ENCODE data around the gene DOK1.

DOK1 gene

GRCh38 chr2:74528600-74529356 lies 25.7 kb upstream of the DOK1 start:
- Histone ChIP-seq H3K27me3 (ENCODE audit: control insufficient read depth, insufficient read depth, low read length) (no peaks in the 10 kb centered on the region), H3K4me3 (ENCODE audit: low read length) (peak overlapping the region; percentile 98), H3K36me3 (ENCODE audit: control insufficient read depth, low read depth, low read length) (peaks cover 25% of the 10 kb centered on the region), H3K27ac (ENCODE audit: low read length) (peak overlapping the region; percentile 88), H3K9me3 (ENCODE audit: control insufficient read depth, low read depth, low read length) (no peaks in the 10 kb centered on the region), H3K4me1 (ENCODE audit: control insufficient read depth, low read depth, low read length) (no peaks in the 10 kb centered on the region), H3K9ac (ENCODE audit: low read length) (peak overlapping the region; percentile 94)

DNA sequence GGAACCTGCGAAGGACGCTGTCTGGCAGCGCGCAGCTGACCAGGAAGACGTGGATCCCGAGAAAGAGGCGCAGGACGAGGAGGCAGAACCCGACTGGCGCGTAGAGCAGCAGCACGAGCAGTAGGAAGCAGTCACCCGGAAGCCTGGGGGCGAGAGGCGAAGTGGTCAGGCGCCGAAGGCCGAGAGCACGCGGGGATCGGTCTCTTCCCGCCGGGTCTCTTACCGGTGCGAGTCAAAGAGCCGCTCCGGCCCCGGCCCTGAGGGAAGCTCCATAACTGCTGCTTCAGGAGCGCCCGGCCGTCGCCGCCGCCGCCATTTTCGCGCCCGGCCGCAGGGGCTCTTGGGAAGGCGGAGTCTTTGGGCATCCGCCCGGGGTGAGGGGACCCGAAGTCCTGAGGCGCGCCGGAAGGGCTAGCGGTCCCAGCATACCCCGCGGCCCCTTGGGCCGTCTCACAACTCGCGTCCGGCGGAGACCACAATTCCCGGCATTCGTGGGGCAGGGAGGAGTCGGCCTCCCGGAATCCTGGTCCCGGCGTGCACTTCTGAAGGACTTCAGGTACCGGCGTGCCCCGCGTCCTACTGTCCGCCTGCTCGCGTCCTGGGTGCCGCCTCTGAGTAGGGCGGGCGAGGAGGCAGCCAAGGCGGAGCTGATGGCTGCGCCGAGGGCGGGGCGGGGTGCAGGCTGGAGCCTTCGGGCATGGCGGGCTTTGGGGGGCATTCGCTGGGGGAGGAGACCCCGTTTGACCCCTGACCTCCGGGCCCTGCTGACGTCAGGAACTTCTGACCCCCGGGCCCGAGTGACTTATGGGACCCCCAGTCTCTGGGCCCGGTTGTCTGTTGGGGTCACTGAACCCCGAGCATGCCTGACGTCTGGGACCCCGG lies 24.9 kb upstream of the DOK1 start, which contains the start of the genes AUP1 and HTRA2:
Gene AUP1, minus strand, starts transcription at position 350 of the 882 bp plus-strand sequence. Its CDS starts 77 bp downstream, at position 273.
Gene HTRA2, plus strand, starts transcription at position 577 of the 882 bp plus-strand sequence. Its CDS starts 74 bp downstream, at position 651.
- Histone ChIP-seq H3K9me3 (ENCODE audit: control insufficient read depth, low read depth, low read length) (no peaks in the 10 kb centered on the region), H3K4me3 (ENCODE audit: low read length) (peak within 1 kb of the TSS; percentile 98), H3K36me3 (ENCODE audit: control insufficient read depth, low read depth, low read length) (peaks cover 33% of the 10 kb centered on the region), H3K4me1 (ENCODE audit: control insufficient read depth, low read depth, low read length) (no peaks in the 10 kb centered on the region), H3K9ac (ENCODE audit: low read length) (peak within 1 kb of the TSS; percentile 94), H3K27ac (ENCODE audit: low read length) (peak within 1 kb of the TSS; percentile 88), H3K27me3 (ENCODE audit: control insufficient read depth, insufficient read depth, low read length) (no peaks in the 10 kb centered on the region)

DNA sequence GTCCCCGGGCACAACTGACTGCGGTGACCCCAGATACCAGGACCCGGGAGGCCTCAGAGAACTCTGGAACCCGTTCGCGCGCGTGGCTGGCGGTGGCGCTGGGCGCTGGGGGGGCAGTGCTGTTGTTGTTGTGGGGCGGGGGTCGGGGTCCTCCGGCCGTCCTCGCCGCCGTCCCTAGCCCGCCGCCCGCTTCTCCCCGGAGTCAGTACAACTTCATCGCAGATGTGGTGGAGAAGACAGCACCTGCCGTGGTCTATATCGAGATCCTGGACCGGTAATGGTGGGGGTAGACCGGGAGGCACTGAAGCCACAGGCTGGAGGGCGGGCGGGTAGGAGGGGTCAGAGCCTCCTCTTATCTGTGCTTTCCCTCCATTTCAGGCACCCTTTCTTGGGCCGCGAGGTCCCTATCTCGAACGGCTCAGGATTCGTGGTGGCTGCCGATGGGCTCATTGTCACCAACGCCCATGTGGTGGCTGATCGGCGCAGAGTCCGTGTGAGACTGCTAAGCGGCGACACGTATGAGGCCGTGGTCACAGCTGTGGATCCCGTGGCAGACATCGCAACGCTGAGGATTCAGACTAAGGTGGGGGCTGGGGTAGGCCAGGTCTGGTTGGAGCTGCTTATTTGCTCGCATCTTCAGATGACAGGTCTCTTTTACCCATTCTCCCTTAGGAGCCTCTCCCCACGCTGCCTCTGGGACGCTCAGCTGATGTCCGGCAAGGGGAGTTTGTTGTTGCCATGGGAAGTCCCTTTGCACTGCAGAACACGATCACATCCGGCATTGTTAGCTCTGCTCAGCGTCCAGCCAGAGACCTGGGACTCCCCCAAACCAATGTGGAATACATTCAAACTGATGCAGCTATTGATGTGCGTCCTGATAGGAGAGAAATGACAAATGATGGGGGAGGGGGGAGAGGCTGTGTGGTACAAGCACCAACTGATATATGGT lies 24.0 kb upstream of the DOK1 start:
- Histone ChIP-seq H3K4me1 (ENCODE audit: control insufficient read depth, low read depth, low read length) (no peaks in the 10 kb centered on the region), H3K36me3 (ENCODE audit: control insufficient read depth, low read depth, low read length) (peaks cover 33% of the 10 kb centered on the region), H3K27me3 (ENCODE audit: control insufficient read depth, insufficient read depth, low read length) (no peaks in the 10 kb centered on the region), H3K4me3 (ENCODE audit: low read length) (peak overlapping the region; percentile 98), H3K9ac (ENCODE audit: low read length) (peak overlapping the region; percentile 64), H3K27ac (ENCODE audit: low read length) (no peak overlapping the region), H3K9me3 (ENCODE audit: control insufficient read depth, low read depth, low read length) (no peaks in the 10 kb centered on the region)

- Histone ChIP-seq H3K4me1 (ENCODE audit: control insufficient read depth, low read depth, low read length) (no peaks in the 10 kb centered on the region), H3K27me3 (ENCODE audit: control insufficient read depth, insufficient read depth, low read length) (no peaks in the 10 kb centered on the region), H3K9ac (ENCODE audit: low read length) (no peak overlapping the region), H3K27ac (ENCODE audit: low read length) (no peak overlapping the region), H3K36me3 (ENCODE audit: control insufficient read depth, low read depth, low read length) (peaks cover 32% of the 10 kb centered on the region), H3K4me3 (ENCODE audit: low read length) (no peak overlapping the region), H3K9me3 (ENCODE audit: control insufficient read depth, low read depth, low read length) (no peaks in the 10 kb centered on the region)
These were observed 22.9 kb upstream of the DOK1 start for GRCh38 chr2:74531666-74532065.

DNA sequence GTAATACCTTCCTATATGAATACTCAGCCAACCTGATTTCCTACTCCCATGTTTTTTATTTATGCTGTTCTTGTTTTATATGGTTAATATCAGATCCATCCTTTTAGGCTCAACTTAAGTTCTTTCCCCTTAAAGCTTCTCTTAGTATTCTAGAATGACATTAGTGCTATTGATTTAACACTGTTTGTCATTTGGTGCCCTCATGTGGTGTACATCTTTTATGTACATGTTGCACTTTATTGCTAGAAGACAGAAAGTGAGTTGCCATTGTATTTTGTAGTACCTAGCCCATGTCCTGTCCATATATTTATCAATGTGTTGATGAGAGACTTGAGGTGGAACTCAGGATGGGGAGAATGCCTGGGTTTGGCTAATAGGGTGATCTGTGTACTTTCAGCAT lies 22.3 kb upstream of the DOK1 start:
- Histone ChIP-seq H3K9me3 (ENCODE audit: control insufficient read depth, low read depth, low read length) (no peaks in the 10 kb centered on the region), H3K9ac (ENCODE audit: low read length) (no peak overlapping the region), H3K36me3 (ENCODE audit: control insufficient read depth, low read depth, low read length) (peaks cover 26% of the 10 kb centered on the region), H3K27me3 (ENCODE audit: control insufficient read depth, insufficient read depth, low read length) (no peaks in the 10 kb centered on the region), H3K4me1 (ENCODE audit: control insufficient read depth, low read depth, low read length) (no peaks in the 10 kb centered on the region), H3K4me3 (ENCODE audit: low read length) (no peak overlapping the region), H3K27ac (ENCODE audit: low read length) (no peak overlapping the region)

DNA sequence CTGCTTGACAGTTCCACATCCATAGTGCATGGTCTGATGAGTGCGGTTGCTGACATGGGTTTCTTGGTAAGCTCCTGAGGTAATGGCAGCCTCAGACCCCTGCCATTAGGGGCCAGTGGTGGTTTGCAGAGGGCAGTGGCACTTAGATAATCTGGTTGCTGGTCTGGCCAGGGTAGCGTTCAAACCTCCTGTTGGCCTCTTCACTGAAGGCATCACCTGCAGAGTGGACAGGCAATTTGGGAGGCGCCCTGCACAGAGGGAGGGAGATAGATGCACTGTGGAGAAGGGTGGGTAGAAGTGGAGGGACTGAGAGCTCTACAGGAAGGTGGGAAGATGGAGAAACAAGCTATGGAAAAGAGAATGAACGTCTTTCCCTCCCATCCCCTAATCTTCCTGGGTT lies 21.1 kb upstream of the DOK1 start:
- no peak overlapping the region for H3K9ac ChIP-seq (ENCODE audit: low read length)
- H3K27me3 ChIP-seq (ENCODE audit: control insufficient read depth, insufficient read depth, low read length) = no peaks in the 10 kb centered on the region
- no peak overlapping the region for H3K4me3 ChIP-seq (ENCODE audit: low read length)
- H3K9me3 ChIP-seq (ENCODE audit: control insufficient read depth, low read depth, low read length) = no peaks in the 10 kb centered on the region
- H3K4me1 ChIP-seq (ENCODE audit: control insufficient read depth, low read depth, low read length) = no peaks in the 10 kb centered on the region
- peaks cover 22% of the 10 kb centered on the region for H3K36me3 ChIP-seq (ENCODE audit: control insufficient read depth, low read depth, low read length)
- no peak overlapping the region for H3K27ac ChIP-seq (ENCODE audit: low read length)

DNA sequence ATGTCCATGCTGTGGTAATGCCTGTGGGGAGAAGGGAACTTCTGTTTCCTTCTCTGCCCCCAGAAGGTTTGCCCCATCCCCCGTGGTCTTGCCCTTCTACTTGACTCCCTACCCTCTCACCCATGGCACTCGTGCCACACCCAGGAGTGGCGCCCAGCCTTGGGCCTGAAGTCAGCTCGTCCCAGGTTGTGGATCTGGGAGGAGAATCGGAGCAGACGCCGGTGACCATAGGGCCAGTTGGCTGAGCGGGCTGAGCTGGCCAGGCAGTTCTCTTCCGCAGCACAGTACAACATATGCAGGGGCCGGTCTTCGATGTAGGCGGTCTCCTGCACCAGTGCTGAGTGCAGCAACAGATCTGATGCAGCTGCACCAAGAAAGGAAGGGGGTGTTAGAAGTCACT lies 20.1 kb upstream of the DOK1 start:
- Histone ChIP-seq H3K27me3 (ENCODE audit: control insufficient read depth, insufficient read depth, low read length) (no peaks in the 10 kb centered on the region), H3K27ac (ENCODE audit: low read length) (no peak overlapping the region), H3K4me3 (ENCODE audit: low read length) (no peak overlapping the region), H3K36me3 (ENCODE audit: control insufficient read depth, low read depth, low read length) (peaks cover 22% of the 10 kb centered on the region), H3K4me1 (ENCODE audit: control insufficient read depth, low read depth, low read length) (no peaks in the 10 kb centered on the region), H3K9ac (ENCODE audit: low read length) (no peak overlapping the region), H3K9me3 (ENCODE audit: control insufficient read depth, low read depth, low read length) (no peaks in the 10 kb centered on the region)

DNA sequence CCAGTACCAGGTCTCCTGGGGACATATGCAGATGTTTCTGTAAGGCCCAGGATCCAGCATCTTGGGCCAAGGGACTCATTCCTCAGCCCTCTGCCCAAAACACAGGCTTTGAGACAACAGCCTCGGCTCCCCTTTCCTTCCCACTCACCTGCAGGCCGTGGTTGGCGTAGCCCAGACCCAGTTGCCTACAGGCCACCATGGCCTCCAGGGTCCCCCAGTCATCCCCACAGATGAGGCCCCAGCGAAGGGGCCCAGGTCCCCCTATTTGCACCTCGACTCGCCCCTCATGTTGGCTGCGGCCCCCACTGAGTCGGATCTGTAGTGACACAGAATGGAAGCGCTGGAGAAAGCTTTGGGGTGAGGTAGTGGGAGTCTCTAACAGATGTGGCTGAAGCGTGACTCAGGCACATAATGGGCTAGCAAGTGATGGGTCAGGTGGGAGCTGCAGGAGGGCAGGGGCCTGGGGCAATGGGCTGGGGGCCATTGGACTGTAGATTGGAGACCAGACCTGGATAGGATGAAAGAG lies 19.0 kb upstream of the DOK1 start:
- no peaks in the 10 kb centered on the region for H3K9me3 ChIP-seq (ENCODE audit: control insufficient read depth, low read depth, low read length)
- no peak overlapping the region for H3K4me3 ChIP-seq (ENCODE audit: low read length)
- no peaks in the 10 kb centered on the region for H3K27me3 ChIP-seq (ENCODE audit: control insufficient read depth, insufficient read depth, low read length)
- H3K36me3 ChIP-seq (ENCODE audit: control insufficient read depth, low read depth, low read length) = peaks cover 22% of the 10 kb centered on the region
- H3K9ac ChIP-seq (ENCODE audit: low read length) = no peak overlapping the region
- no peak overlapping the region for H3K27ac ChIP-seq (ENCODE audit: low read length)
- no peaks in the 10 kb centered on the region for H3K4me1 ChIP-seq (ENCODE audit: control insufficient read depth, low read depth, low read length)

- H3K9ac ChIP-seq (ENCODE audit: low read length) = no peak overlapping the region
- no peaks in the 10 kb centered on the region for H3K27me3 ChIP-seq (ENCODE audit: control insufficient read depth, insufficient read depth, low read length)
- no peak overlapping the region for H3K4me3 ChIP-seq (ENCODE audit: low read length)
- H3K36me3 ChIP-seq (ENCODE audit: control insufficient read depth, low read depth, low read length) = peaks cover 22% of the 10 kb centered on the region
- H3K9me3 ChIP-seq (ENCODE audit: control insufficient read depth, low read depth, low read length) = no peaks in the 10 kb centered on the region
- H3K27ac ChIP-seq (ENCODE audit: low read length) = no peak overlapping the region
- no peaks in the 10 kb centered on the region for H3K4me1 ChIP-seq (ENCODE audit: control insufficient read depth, low read depth, low read length)
These were observed 18.2 kb upstream of the DOK1 start for GRCh38 chr2:74536166-74536950.

DNA sequence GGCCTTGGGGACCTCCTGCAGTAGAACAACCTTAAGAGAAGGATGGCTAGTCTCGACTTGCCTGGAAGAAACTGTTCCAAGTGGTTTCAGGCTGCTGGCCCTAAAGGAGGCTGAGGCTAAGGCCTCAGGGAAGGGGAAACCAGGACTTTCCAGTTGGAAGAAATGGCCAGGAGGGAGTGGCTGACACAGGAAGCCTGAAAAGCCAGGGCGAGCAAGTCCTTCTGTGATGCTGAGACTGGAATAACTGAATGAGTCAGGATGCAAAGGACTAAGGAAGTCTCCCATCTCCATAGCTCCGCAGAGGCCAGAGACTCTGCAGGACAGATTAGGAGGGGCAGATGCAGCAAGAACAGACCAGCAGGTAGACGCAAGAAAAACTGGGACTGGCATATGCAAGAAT lies 17.4 kb upstream of the DOK1 start:
- no peaks in the 10 kb centered on the region for H3K9me3 ChIP-seq (ENCODE audit: control insufficient read depth, low read depth, low read length)
- no peaks in the 10 kb centered on the region for H3K27me3 ChIP-seq (ENCODE audit: control insufficient read depth, insufficient read depth, low read length)
- no peaks in the 10 kb centered on the region for H3K4me1 ChIP-seq (ENCODE audit: control insufficient read depth, low read depth, low read length)
- peaks cover 22% of the 10 kb centered on the region for H3K36me3 ChIP-seq (ENCODE audit: control insufficient read depth, low read depth, low read length)
- no peak overlapping the region for H3K4me3 ChIP-seq (ENCODE audit: low read length)
- H3K9ac ChIP-seq (ENCODE audit: low read length) = no peak overlapping the region
- H3K27ac ChIP-seq (ENCODE audit: low read length) = no peak overlapping the region
